ENCODE data around the gene CCL5.

Gene CCL5

DNA sequence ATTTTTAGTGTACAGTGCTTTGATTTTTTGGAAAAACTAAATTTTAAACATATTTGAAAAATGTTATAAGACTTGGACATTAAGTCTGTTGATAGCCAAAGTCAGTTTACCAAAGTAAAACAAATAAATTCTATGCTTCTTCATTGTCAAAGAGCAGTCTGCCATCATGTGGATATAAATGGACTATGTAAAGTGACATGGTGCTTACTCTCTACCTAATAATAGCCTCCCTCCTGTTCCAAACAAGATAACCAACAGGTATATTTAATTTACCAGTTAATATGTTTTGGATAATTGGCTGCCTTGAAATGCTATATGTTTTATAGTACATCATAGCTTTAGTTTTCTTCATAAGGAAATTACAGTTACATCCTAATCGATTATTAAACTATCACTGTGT lies 55.0 kb downstream of the CCL5 start:
- TF ChIP-seq CTCF (IDR thresholded peaks at IDR 0.05; ENCODE audit: poor library complexity, severe bottlenecking): no peak

More for the DNA sequence above, 55.0 kb downstream of the CCL5 start:
- Histone ChIP-seq H3K4me3 (ENCODE audit: severe bottlenecking) (no peak overlapping the region), H3K4me1 (ENCODE audit: insufficient read depth, poor library complexity, severe bottlenecking) (no peaks in the 10 kb centered on the region), H3K27me3 (ENCODE audit: insufficient read depth, poor library complexity, severe bottlenecking) (no peaks in the 10 kb centered on the region), H3K36me3 (ENCODE audit: low read depth) (peaks cover 90% of the 10 kb centered on the region), H3K27ac (ENCODE audit: poor library complexity, severe bottlenecking) (no peak overlapping the region), H3K9me3 (ENCODE audit: severe bottlenecking) (no peaks in the 10 kb centered on the region)
- ATAC-seq (ENCODE audit: low read depth): no peak
- no peak for DNase-seq (ENCODE audit: low spot score)

All from RWPE2 (cell line).